GM18517 (cell line): ENCODE data around the gene APOBEC3G.

ENCODE experiments used
- ATAC-seq: cut with Tn5 transposase; IDR thresholded peaks from one replicate; pipeline ENCODE4 v1.9.1; 2021; ENCODE audit warnings: mild to moderate bottlenecking, moderate library complexity; ENCODE audit not compliant: unreplicated experiment

The APOBEC3G gene

DNA sequence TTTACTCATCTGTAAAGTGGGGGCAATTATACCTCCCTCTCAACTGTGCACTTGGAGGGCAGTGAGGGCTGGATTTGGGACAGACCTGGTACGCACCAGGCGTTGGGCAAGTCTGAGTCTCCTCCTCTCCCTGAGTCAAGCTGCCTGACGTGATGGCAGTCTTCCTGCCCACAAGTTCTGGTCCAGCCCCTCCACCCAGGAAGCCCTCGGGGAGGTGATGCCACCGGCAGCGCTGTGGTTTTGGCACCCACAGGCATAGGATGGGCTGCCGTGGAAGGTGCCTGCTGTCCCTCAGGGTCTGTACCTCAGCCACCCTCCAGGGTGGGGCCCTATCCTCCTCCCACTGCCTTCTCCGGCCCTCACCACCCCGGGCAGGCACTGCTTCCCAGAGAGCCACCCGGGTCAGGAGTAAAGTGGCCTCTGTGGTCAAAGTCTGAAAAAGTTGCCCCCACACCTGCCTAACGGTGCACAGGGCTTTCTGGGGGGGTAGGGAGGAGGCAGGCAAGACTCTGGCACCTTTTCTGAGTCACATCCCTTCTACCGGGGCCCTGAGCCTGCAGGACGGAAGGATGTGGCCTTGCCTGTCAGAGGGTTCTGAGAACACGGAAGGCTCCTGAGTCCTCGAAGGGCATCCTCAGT is 13.5 kb downstream of the APOBEC3G start:
- no peak for ATAC-seq

DNA sequence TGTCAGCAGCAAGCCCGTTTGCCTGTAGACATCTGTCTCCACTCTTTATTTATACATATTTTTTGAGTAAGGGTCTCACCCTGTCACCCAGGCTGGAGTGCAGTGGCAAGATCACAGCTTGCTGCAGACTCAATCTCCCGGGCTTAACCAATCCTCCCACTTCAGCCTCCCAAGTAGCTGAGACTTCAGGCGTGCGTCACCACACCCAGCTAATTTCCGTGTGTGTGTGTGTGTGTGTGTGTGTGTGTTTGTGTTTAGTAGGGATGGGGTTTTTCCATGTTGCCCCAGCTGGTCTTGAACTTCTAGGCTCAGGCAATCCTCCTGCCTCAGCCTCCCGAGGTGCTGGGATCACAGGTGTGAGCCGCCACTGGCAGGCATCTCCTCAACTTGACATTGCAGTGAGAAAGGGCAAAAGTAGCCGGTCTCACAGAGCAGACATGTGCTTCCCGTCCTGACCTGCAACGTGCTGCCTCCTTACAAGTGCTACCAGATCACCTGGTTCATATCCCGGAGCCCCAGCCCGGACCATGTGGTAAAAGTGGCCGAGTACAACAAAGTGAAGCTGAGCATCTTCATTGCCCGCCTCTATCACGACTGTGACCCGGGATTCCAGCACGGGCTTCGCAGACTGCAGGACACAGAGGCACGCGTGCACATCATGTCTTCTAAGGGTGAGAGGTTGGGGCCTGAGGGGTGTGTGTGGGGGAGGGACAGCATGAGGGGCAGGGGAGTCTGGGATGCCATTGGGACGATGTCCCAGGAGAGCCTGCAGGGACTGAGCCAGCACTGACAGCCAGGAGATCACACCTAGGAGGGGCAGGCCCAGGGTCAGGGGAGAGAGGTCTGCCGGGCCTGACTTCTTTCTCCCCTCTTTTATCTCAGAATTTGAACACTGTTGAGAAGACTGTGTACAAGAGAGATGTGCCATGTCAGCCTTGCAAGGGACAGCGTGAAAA is 14.3 kb downstream of the APOBEC3G start:
- no peak for ATAC-seq

DNA sequence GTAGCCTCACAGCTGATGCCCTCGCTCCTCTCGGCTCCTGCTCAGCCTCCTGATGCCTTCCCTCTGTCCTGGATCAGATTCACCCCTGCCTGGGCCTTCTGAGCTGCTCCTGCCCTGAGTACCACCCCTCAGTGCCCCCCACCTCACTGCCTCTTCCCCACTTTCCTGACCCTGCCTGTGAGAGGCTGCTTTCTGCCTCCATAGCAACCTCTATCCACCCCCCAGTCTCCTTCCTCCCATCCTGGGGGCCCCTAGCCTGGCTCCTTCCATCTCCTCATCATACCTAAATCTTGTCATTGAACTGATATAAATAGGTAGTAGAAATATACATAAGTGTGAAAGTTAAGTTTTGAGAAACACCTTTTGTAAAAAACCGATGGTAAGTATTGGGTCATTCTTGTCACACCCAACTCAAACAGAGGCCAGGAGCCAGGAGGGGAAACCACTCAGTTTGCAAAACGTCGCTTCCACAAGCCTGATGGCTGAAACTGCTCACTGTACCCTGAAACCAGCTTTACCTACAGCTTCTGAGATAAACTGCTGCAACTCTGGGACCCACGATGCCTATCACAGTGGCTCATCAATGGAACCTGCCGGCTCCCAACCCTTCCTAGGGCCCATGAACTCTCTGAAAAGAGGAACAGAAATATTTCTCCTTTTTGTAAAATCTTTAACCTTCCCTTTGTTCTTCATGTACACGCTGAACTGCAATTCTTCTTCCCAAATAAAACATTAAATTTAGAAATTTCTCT is 15.2 kb downstream of the APOBEC3G start:
- ATAC-seq = no peak

DNA sequence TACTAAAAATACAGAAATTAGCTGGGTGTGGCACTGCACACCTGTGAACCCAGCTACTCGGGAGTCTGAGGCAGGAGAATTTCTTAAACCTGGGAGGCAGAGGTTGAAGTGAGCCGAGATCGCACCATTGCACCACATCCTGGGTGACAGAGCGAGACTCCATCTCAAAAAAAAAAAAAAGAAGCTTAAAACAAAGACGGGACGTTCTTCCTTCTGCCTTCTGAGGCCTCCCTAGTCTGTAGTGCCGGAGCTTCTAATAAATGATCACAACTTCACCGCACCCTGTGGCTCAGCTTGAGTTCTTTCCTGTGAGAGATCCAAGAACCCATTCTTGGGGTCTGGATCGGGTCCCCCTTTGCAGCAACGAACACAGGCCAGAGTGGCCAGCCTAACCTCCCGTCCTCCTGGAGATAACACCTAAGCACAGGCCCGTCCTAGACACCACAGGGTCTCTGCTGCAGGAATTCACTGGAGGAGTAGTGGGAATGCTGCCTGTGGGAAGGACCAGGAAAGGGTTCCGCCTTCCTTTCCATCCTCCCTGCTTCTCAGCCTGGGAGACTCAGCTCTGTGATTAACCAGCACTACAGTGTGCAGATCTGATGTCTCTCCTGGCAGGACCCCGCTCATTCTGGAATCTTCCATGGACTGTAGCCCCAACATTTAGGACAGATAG is 17.8 kb downstream of the APOBEC3G start:
- no peak for ATAC-seq

DNA sequence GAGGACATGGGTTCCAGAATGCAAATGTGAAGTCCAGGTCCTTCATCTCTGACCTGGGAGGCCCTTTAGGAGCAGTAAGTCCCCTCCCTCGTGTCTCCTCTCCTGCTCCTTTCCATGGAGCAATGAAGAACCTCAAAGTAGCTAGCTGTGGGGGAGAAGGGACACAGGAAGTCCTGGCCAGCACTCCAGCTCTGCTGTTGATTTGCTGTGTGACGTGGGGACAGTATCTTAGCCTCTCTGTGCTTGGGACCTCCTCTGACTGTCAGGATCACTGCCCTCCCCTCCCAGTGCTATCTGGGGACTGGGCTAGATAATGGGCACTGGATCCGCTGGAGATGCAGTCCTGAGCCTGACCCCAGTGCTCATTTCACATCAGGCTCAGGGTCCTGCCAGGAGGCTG is 18.9 kb downstream of the APOBEC3G start:
- ATAC-seq = no peak

DNA sequence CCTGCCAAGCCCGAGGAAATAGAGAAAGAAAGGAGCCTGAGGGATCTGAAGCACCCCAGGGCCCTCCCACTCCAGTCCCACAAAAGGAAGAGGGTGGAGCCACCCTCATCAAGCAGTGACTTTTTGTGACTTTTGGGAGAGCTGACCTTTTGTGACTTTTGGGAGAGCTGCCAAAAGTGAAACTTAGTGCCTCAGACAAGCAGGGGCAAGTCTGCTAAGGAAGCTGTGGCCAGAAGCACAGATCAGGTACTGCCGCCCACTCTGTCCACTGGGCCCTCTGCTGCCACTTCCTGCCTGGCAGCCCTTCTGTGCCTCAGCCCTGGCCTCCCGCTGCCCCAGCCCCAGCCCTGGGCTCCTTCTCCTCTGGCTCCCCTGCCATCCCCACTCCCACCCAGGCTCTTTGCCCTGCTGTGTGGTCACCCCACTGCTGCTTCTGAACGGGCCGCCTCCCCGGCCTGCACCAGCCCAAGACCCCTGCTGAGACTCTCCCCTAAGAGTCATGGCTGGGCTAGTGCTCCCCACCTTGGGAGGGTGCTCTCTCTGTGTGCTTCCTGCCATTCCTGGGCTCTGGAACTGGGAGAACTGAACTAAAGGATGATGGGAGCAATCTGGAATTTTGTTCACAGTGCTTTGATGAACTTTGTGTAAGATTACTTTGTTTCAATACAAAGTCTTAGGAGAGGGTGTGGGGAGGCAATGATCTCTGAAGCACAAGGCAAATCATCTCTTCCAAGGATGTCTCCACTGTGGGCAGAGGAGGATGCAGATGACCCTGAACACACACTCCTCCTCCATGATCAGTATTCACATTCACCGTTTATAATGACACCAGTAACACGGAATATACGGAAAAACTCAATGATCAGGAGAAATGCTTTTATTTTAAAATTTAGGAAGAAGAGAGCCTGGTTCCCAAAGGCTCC is 20.3 kb downstream of the APOBEC3G start, which contains the start of gene APOBEC3H:
Gene APOBEC3H (plus strand): TSS at position 147 of the 923 bp plus-strand sequence. CDS start 3,035 bp downstream, outside the sequence.
- ATAC-seq = no peak

DNA sequence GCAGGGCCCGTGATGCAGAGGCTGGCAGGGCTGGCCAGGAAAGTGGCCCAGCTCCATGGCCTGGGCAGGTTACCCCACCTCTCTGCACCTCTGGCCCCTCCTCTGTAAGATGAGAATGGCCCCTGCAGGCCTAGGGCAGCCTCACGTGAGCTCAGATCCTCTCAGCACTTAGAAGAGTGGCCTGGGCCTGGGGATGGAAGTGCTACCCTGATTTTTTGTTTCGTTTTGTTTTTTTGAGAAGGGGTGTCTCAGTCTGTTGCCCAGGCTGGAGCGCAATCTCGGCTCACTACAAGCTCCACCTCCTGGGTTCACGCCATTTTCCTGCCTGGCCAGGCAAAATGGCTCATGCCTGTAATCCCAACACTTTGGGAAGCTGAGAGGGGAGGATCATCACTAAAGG is 21.0 kb downstream of the APOBEC3G start:
- ATAC-seq = peak; percentile 46

DNA sequence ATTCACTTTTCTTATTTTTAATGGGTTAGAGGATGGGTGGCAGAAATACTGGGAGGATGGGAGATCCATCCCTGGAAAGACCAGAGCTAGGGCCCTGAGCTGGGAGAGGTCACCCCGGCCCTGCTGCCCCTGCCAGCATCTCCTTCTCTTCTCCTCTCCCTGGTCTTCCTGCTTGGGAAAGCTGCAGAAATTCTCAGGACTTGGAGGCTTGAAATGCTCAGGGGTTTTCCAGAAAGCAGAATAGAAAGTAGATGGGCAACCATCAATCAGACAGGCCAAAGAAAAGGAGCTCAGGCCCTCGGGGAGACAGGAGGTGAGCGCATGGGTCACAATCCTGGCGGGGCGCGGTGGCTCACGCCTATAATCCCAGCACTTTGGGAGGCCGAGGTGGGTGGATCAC is 21.5 kb downstream of the APOBEC3G start:
- no peak for ATAC-seq

DNA sequence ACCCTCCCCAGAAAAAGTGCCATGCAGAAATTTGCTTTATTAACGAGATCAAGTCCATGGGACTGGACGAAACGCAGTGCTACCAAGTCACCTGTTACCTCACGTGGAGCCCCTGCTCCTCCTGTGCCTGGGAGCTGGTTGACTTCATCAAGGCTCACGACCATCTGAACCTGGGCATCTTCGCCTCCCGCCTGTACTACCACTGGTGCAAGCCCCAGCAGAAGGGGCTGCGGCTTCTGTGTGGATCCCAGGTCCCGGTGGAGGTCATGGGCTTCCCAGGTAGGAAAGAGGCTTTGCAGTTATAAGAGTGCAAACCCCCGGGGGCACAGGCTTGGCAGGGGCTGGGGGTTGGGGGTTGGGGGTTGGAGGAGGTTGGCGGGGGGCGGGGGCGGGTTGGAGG is 24.2 kb downstream of the APOBEC3G start:
- ATAC-seq = no peak

DNA sequence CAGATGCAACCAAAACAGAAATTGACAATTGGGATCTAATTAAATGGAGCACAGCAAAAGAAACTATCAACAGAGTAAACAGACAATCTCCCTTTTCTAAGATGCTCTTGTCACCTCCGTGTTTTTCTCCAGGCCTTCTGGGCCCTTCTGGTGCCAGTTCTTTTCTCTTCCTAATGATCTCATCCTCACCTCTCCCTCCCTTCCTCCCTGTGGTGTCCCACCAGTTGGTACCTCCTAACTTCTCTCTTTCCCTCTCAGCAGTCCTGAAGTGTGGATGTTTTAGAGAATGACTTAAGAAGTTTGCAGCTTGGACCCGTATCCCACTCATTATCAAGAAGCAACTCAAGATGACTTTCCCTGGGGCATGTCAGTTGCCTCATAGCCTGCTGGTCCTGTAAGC is 26.4 kb downstream of the APOBEC3G start:
- no peak for ATAC-seq

DNA sequence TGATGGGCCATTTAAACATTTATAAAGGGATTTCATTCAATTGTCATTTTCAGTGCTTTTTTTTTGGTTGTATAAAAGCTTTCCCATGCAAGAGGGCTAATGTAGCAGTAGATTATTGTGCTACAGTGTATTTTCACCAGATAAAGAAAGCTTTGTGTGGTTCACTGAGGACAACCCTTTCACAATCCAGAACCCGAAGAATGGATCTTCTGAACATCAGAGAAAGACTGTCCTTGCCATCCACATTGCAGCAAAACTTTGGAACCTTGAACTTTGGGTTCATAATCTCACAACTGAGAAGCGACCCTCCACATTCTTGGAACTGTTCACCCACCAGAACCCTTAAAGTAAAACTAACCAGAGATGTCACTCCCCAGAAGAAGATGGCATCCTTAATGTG is 29.3 kb downstream of the APOBEC3G start:
- ATAC-seq = no peak

DNA sequence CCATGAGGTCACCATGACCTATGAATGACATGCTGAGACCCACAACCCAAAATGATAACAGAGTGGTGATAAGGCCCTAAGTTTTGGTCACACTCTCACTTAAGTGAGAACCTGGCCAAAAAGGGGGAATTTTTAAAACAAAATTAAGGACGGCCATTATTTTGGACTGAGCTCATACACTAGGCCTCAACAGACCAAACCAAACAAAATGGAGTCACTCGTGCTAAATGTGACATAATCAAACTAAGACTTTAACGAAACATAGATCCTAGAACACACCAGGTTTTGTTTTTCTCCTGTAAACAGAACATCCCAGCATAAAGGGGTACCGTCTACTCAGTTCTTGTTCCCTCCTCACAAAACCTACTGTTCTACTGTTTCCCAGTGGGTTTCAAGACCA is 31.4 kb downstream of the APOBEC3G start:
- no peak for ATAC-seq

DNA sequence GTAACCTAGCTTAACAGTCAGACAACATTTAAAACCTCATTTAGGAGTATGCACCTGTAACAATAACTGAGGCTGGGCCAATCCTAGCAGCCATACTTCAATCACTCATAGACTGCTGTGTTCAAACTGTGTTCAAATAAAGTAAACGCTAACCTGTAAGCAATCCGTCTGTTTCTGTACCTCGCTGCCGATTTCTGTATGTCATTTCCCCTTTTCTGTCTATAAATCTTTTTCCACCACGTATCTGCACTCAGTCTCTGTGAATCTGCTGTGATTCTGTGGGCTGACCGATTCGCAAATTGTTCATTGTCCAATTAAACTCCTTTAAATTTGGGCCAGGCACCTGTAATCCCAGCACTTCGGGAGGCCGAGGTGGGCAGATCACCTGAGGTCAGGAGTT is 32.3 kb downstream of the APOBEC3G start:
- ATAC-seq = no peak

DNA sequence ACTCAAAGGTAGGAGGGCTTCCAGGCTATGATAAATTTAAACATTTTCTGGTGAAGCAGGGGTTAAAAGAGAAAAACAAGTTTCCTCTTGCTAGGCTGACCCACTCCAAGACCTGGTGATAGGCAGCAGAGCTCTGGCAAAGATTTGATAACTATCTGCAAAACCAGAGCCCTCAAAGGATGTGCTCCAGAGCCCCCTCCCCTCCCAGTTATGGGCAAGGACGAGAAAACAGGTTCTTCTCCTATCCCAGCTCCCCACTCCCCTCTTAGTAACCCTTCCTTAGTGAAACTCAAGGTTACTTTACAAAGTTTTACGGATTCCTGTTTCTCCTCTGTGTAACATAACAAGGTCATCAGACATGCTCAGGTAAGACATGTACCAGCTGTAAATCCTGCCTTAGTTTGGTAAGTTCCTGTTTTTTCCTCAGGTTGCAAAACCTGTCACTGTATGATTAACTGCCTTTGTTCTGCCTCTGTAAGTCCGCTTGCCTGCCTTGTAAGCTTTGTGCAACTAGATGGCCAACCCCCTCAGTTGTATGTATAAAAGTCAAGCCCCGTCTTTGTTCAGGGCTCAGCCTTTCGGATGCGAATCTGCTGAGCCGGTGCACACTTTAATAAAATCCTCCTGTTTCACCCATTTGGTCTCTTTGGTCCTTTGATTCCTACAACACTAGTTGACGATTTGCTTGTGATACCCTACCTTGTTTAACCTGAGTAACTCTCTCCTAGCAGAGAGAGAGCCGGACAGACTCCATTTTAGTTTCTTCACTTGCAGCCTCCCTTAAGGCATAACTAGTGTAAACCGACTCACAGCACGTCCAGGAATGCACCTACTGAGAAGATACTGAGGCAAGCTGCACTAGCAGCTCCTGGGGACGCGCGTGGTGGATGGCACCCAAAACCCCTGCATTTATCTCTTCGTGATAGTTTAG is 33.8 kb downstream of the APOBEC3G start:
- ATAC-seq = no peak

DNA sequence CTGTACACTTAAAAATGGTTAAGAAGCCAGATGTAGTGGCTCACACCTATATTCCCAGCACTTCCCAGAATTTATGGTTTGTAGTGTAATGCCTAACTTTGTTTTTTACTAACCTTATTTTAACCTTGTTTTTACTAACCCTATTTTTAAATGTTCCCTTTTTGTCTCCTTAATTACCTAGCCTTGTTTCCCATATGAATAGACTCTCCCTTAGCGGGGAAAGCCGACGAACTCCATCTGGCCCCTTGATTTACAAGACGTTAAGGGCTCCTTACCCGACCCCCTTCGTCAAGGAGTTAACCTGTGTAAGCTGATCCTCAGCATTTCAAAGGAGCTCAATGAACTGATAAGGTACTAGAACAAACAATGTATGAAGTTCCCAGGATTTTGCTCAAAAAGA is 37.0 kb downstream of the APOBEC3G start:
- ATAC-seq = no peak

DNA sequence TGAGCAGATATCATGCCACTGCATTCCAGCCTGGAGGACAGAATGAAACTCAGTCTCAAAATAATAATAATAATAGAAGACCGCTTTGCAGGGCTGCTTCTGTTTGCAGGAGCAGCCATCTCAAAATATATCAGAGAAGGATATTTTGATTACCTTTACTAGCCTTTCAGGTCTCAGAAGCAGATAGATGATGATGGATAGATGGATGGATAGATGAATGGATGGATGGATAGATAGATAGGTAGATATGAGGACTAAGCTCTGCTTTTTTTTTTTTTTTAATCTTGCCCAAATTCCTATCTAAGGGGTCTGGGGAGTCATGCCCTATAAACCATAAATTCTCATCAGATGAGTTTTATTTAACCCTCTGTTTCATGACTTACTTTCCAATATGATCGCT is 38.5 kb downstream of the APOBEC3G start:
- no peak for ATAC-seq

DNA sequence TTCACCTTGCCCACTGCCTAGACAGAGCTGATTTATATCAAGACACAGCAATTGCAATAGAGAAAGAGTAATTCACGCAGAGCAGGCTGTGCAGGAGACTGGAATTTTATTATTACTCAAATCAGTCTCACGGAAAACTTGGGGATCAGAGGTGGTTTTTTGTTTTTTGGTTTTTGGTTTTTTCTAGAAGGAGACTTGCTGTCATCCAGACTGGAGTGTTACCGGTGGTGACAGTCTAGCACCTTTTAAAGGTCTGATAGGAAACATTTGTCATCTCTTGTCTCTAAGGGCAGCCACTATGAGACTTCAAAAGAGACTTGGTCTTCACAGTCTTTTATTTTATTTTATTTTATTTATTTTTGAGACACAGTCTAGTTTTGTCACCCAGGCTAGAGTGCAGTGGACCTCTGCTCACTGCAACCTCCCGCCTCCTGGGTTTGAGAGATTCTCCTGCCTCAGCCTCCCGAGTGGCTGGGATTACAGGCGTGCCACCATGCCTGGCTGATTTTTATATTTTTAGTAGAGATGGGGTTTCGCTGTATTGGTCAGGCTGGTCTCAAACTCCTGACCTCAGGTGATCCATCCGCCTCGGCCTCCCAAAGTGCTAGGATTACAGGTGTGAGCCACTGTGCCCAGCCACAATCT is 39.0 kb downstream of the APOBEC3G start:
- no peak for ATAC-seq

DNA sequence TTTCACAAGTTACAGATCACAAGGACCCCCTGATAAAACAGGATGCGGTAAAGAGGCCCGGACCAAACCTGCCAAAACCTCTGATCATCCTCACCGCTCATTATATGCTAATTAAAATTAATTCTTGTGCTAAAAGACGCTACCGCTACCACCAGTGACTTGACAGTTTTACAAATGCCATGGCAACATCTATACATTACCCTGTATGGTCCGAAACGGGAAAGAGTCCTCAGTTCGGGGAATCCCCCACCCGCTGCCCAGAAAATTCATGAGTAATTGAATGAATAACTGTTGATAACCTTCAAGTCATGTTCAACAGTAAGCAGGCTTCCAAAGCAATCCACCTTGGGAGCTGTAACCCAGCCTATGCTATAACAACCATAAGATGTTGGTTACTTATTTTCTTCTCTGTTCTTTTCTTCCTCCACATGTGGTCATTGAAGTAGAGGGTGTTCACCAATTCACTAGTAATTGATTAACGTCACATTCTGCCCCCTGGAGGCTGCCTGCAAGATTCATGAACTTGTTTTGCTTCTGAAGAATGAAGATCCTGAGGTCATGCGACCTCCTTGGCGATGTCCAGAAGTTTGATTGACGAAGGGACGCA is 40.6 kb downstream of the APOBEC3G start:
- peak; percentile 43 for ATAC-seq
